ENCODE data around the gene MC5R.

- no peak for TF ChIP-seq YY1 (IDR thresholded peaks at IDR 0.05; ENCODE audit: insufficient read depth, insufficient read length)
- no peak for TF ChIP-seq ZNF274 (IDR thresholded peaks at IDR 0.05; ENCODE audit: low read depth, low read length)
- TF ChIP-seq SUZ12 (IDR thresholded peaks at IDR 0.05; ENCODE audit: extremely low read depth, insufficient read depth, insufficient read length), result no peak
Measured at GRCh38 chr18:13849791-13850190, 25.8 kb downstream of the MC5R start.
